OCI-LY7 (cell line): ENCODE measurements around the gene TK2. TPM values are rescaled to one million over a fixed set of nuclear protein-coding genes. Genes with fewer than 3 reads are reported as not detected.

Experiments used
- BruUV-seq: library from RNA; stranded (reverse); fragments of 400-500 nt; replicated peaks from 2 replicates; lab custom pipeline; 2021; lab: Mats Ljungman, UMichigan
- CTCF ChIA-PET: fragments of 300-600 bp; sonication (Branson Sonifier 250); formaldehyde crosslinking; loops from one replicate; lab custom pipeline; 2022; ENCODE audit warnings: antibody characterized with exemption; ENCODE audit not compliant: unreplicated experiment; lab: Charles Lee
- POLR2A ChIA-PET: fragments of 300-600 bp; sonication (Branson Sonifier 250); formaldehyde crosslinking; loops from one replicate; lab custom pipeline; 2022; ENCODE audit warnings: antibody characterized with exemption; lab: Charles Lee
- DNase-seq: peaks from one replicate; pipeline ENCODE4 v3.0.0-alpha.2; 2015; ENCODE audit warnings: low spot score
- H2AFZ ChIP-seq: fragments of 200-600 bp; sonication (generic), shearing (Covaris generic); 2 replicates; pipeline ENCODE4 v1.6.1; 2014; ENCODE audit warnings: mild to moderate bottlenecking, antibody characterized with exemption, low read length, moderate library complexity
- H3K27ac ChIP-seq: fragments of 200-600 bp; sonication (generic); 2 replicates; pipeline ENCODE4 v1.5.1; 2014; ENCODE audit warnings: mixed run types, low read depth, mild to moderate bottlenecking, moderate library complexity, low read length, inconsistent platforms; ENCODE audit not compliant: poor library complexity, severe bottlenecking
- H3K36me3 ChIP-seq: fragments of 200-600 bp; sonication (generic); 2 replicates; pipeline ENCODE4 v1.6.1; 2014; ENCODE audit warnings: mild to moderate bottlenecking, antibody characterized with exemption, low read length, moderate library complexity, mixed read lengths; ENCODE audit not compliant: insufficient read depth
- H3K4me1 ChIP-seq: fragments of 200-600 bp; sonication (generic); 2 replicates; pipeline ENCODE4 v1.5.1; 2014; ENCODE audit warnings: mild to moderate bottlenecking, low read length; ENCODE audit not compliant: insufficient read depth, poor library complexity, severe bottlenecking
- H3K4me2 ChIP-seq: fragments of 200-600 bp; sonication (generic); 2 replicates; pipeline ENCODE4 v1.6.1; 2014; ENCODE audit warnings: mild to moderate bottlenecking, low read length
- H3K4me3 ChIP-seq: fragments of 200-600 bp; sonication (generic); 2 replicates; pipeline ENCODE4 v1.5.1; 2014; ENCODE audit warnings: mild to moderate bottlenecking, low read depth, low read length; ENCODE audit not compliant: poor library complexity, severe bottlenecking
- H3K79me2 ChIP-seq: fragments of 200-600 bp; sonication (generic); 2 replicates; pipeline ENCODE4 v1.6.1; 2016; ENCODE audit warnings: low read depth, mild to moderate bottlenecking, low read length, moderate library complexity, mixed read lengths; ENCODE audit not compliant: insufficient read depth
- H3K9me2 ChIP-seq: fragments of 200-600 bp; sonication (generic); 2 replicates; pipeline ENCODE4 v1.6.1; 2016; ENCODE audit warnings: mild to moderate bottlenecking, low read length, mixed read lengths; ENCODE audit not compliant: insufficient read depth
- H3K9me3 ChIP-seq: fragments of 200-600 bp; sonication (generic); 2 replicates; pipeline ENCODE4 v1.6.1; 2014; ENCODE audit warnings: mild to moderate bottlenecking, mixed run types, low read length, mixed read lengths
- H4K20me1 ChIP-seq: fragments of 200-600 bp; sonication (generic); 2 replicates; pipeline ENCODE4 v1.6.1; 2014; ENCODE audit warnings: mild to moderate bottlenecking, antibody characterized with exemption, low read length, moderate library complexity, mixed read lengths; ENCODE audit not compliant: insufficient read depth
- EZH2phosphoT487 ChIP-seq: fragments of 200-600 bp; sonication (generic); IDR thresholded peaks from 2 replicates; pipeline ENCODE4 v1.6.1; 2018; ENCODE audit warnings: low read depth, borderline replicate concordance, mild to moderate bottlenecking, mixed run types, antibody characterized with exemption, low read length, moderate library complexity, mixed read lengths
- intact Hi-C: fragments of 100-400 bp; cut with micrococcal nuclease; formaldehyde crosslinking; loops from one replicate; pipeline ENCODE4 v1.10.0; 2022; ENCODE audit not compliant: unreplicated experiment
- total RNA-seq, 2 experiments: library from RNA; depleted of rRNA in 1 of 2; stranded (reverse); fragments of >200 nt in 1 of 2; shearing (Covaris generic) in 1 of 2; gene quantifications; 2 replicates each; pipeline ENCODE4 v1.2.3, GENCODE V29; 2014 to 2022
- TF ChIP-seq, protein P1 (sequence below): fragments of 200-600 bp; sonication (generic); conservative IDR thresholded peaks from 2 replicates; pipeline ENCODE4 v1.5.1; 2014; ENCODE audit warnings: mild to moderate bottlenecking, antibody characterized with exemption, low read length, moderate library complexity, mixed read lengths

TK2 gene
- total RNA-seq, 2 experiments from 2014 or later: 0.06 to 1.9 TPM

DNA sequence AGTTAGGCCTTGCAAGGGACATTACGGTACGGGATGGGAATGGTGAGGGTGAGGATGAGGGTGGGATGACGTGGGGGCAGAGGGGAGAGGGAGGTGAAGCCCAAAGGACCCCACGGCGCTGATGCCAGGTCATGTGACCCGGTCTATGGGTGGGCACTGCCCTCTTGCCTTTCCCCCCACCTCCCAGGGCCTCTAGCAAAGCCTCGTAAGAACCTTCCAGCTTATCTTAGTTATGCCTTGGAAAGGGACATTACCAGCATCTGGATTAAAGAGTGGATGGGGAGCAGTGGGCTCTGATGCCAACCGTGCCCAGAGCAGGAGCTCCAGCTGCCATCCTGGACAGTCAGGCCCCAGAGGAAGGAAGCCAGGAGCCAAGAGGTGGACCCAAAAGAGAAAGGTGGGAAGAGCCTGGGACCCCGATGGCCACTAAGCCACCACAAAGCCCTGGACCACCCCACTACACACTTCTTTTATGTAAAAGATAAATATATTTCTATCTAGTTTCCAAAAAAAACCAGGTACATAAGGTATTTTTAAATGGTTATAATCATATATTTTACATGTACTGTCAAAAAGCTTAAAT is 40.9 kb downstream of the TK2 start:
- Histone ChIP-seq H3K4me2 (no peak overlapping the region), H3K9me2 (no peaks in the 10 kb centered on the region), H3K4me1 (no peaks in the 10 kb centered on the region), H3K27ac (no peak overlapping the region), H2AFZ (no peak overlapping the region), H3K9me3 (no peaks in the 10 kb centered on the region), H3K79me2 (no peaks in the 10 kb centered on the region), H3K36me3 (no peaks in the 10 kb centered on the region), H4K20me1 (no peaks in the 10 kb centered on the region), H3K4me3 (no peak overlapping the region)
- TF ChIP-seq, protein P1, sequence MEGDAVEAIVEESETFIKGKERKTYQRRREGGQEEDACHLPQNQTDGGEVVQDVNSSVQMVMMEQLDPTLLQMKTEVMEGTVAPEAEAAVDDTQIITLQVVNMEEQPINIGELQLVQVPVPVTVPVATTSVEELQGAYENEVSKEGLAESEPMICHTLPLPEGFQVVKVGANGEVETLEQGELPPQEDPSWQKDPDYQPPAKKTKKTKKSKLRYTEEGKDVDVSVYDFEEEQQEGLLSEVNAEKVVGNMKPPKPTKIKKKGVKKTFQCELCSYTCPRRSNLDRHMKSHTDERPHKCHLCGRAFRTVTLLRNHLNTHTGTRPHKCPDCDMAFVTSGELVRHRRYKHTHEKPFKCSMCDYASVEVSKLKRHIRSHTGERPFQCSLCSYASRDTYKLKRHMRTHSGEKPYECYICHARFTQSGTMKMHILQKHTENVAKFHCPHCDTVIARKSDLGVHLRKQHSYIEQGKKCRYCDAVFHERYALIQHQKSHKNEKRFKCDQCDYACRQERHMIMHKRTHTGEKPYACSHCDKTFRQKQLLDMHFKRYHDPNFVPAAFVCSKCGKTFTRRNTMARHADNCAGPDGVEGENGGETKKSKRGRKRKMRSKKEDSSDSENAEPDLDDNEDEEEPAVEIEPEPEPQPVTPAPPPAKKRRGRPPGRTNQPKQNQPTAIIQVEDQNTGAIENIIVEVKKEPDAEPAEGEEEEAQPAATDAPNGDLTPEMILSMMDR: no peak
- TF ChIP-seq EZH2phosphoT487: no peak
- DNase-seq: no peak
- BruUV-seq: no TSS peak
- POLR2A ChIA-PET: interaction anchor here (1.3 kb wide), 1 partner anchor 13 kb away, joined by 6 read pairs; no protein-coding TSS in a partner anchor
- intact Hi-C loops: no loop called here
- CTCF ChIA-PET: no interaction called here

DNA sequence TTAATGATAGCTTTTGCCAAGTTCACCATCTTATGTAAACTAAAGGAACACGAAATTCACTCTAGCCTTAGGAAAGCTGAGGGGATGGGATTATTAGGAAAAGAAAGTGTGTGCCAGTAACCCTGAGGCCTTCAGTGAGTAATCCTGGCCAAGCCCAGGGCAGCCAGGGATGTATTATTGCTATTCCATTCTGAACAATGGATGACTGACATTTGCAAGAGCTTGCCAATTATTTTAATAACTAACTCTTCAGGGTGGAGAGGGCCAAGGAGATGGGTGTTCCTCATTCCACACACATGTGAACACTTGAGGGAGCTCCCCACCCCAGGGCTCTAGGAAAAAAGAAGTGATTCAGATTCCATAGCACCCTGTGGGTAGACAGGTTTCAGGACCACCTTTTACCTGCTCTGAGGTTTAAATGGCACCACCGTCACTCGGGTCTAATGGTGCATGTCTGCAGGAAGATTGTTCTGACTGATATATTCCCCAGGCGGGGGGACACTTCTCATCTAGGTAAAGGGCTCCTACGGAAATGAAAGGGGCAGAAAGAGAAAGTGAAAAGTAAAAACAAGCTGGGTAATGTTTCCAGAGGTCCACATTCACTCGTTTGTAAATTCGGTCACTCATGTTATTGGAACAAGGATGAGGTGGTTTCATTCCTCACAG is 41.5 kb downstream of the TK2 start:
- ChIA-PET CTCF (no interaction called here), POLR2A (interaction anchor here (0.6 to 1.3 kb wide), 2 partner anchors 14 to 1783 kb away, joined by 4 to 6 read pairs; no protein-coding TSS in a partner anchor)
- intact Hi-C loops: no loop called here
- TF ChIP-seq EZH2phosphoT487: no peak
- TF ChIP-seq, protein P1: no peak
- no peak for DNase-seq
- Histone ChIP-seq H3K9me2 (no peaks in the 10 kb centered on the region), H3K27ac (no peak overlapping the region), H3K4me1 (no peaks in the 10 kb centered on the region), H2AFZ (no peak overlapping the region), H4K20me1 (no peaks in the 10 kb centered on the region), H3K4me3 (no peak overlapping the region), H3K4me2 (no peak overlapping the region), H3K9me3 (no peaks in the 10 kb centered on the region), H3K36me3 (no peaks in the 10 kb centered on the region), H3K79me2 (no peaks in the 10 kb centered on the region)
- BruUV-seq: no TSS peak

DNA sequence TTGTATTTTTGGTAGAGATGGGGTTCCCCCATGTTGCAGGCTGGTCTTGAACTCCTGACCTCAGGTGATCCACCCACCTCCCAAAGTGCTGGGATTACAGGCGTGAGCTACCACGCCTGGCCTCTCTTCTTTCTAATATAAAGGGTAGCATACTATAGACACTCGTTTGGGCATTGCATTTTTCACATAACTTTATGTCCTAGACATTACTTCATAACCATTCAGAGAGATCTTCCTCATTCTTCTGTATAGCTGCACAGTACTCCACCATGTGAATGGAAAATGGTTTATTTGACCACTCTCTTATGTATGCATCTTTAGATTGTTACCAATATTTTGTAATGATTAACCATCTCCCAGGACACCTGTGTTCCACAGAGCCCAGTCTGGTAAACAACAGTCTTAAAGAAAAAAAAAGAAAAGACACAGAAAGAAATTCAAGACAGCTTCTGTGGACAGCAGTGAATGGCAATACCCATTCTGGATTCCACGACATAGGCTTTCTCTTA is 42.1 kb downstream of the TK2 start:
- POLR2A ChIA-PET: interaction anchor here (1.3 kb wide), 1 partner anchor 14 kb away, joined by 6 read pairs; no protein-coding TSS in a partner anchor
- Histone ChIP-seq H3K36me3 (no peaks in the 10 kb centered on the region), H3K9me3 (no peaks in the 10 kb centered on the region), H3K4me2 (no peak overlapping the region), H4K20me1 (no peaks in the 10 kb centered on the region), H2AFZ (no peak overlapping the region), H3K4me1 (no peaks in the 10 kb centered on the region), H3K27ac (no peak overlapping the region), H3K4me3 (no peak overlapping the region), H3K79me2 (no peaks in the 10 kb centered on the region), H3K9me2 (no peaks in the 10 kb centered on the region)
- intact Hi-C loops: no loop called here
- TF ChIP-seq, protein P1: no peak
- no peak for TF ChIP-seq EZH2phosphoT487
- BruUV-seq: no TSS peak
- DNase-seq: no peak
- CTCF ChIA-PET: interaction anchor here (0.6 kb wide), 1 partner anchor 34 kb away, joined by 3 read pairs; no protein-coding TSS in a partner anchor
